ENCODE measurements around the gene CYB5R3.
A peak's percentile ranks its signal among the peaks of the same experiment; 100 is the strongest.
"Not testable (repeated sequence)": the region's sequence is repeated elsewhere in the genome, so short reads cannot be mapped to it uniquely, and the experiment has no call there.

CYB5R3 gene

GRCh38 chr22:42624551-42625106, 24.6 kb downstream of the CYB5R3 start:
- no peak for DNase-seq (ENCODE audit: low read depth, low spot score)

GRCh38 chr22:42623756-42624441, 25.3 kb downstream of the CYB5R3 start:
- DNase-seq (ENCODE audit: low read depth, low spot score): no peak

- no peak for DNase-seq (ENCODE audit: low read depth, low spot score)
Measured at GRCh38 chr22:42623301-42623751, 25.9 kb downstream of the CYB5R3 start.

DNA sequence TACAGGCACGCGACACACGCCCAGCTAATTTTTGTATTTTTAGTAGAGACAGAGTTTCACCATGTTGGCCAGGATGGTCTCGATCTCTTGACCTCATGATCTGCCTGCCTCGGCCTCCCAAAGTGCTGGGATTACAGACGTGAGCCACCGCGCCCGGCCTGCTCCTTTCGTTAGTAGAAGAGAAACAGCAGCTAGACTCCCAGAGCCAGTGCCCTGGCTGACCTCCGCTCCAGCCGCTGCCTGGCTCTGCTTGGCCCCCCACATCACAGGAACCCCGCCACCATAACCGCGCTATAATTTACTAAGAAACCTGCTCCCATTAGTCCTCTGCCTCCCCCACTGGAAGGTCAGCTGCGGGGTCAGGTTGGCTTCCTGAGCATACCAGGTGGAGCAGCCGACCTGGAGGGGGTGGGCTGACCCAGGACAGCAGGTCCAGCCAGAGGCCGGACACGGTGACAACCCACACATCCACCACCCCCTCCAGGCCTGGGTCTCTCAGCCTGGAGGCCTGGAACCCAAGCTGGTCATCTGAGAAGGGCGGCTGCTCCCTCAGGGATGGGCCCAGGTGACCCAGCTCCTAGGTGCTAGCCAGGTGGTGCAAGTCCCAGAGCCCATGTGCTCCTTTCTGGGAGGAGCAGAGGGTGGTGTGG, 27.0 kb downstream of the CYB5R3 start:
- no peak for DNase-seq (ENCODE audit: low read depth, low spot score)

- DNase-seq (ENCODE audit: low read depth, low spot score): peak; percentile 16
Measured at GRCh38 chr22:42621505-42622002, 27.6 kb downstream of the CYB5R3 start.

DNA sequence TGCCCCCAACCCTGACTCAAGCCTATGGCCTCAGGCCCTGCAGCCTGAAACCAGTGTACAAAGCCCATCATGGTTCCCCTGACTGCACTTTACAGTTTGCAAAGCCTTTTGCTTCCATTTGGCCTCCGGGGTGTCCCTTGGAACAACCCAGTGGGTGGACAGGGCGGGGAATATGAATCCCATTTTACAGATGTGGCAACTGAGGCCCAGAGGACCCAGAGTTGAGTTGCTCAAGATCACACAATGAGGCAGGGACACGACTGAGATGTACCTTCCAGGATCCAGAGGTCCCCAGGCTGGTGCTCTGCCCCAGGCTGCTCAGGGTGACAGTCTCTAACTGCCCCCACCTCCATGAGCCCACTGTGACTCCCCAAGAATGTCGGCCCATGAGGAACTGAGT, 29.1 kb downstream of the CYB5R3 start:
- DNase-seq (ENCODE audit: low read depth, low spot score): no peak

DNA sequence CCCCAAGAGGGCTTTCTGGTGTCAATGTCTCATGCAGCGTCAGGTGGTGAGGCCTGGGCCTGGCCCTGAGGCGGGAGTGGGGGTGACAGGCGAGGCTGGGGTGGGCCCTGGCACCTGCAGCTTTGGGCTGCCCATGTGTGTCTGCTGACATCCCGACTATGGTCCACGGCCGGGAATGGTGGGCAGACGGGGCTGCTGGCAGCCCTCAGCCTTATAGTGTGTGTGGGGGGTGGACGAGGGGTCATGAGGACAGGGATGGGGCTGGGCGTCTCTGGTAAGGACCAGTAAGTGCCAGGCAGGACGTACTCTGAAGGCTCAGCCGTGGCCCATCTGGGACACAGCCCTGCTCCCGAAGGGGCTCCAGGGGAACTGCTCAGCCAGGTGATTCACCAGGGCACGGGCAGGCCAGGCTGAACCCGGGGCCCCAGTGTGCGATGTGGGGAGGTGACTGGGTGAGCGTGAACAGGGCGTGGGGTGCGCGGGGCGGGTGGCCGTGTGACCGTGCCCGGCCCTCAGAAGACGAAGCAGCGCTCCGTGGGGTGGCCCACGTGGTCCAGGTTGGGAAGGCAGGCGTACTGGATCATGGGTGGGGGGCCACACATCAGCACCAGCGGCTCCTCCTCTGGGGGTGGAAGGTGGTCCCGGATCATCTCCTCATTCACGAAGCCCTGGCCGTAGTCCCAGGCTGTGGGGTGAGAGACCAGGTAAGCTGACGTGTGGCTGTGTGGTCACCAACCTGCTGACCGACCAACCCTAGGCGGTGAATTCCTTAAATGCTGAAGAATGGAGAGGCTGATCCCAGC, 29.7 kb downstream of the CYB5R3 start:
- no peak for DNase-seq (ENCODE audit: low read depth, low spot score)

- DNase-seq (ENCODE audit: low read depth, low spot score): no peak
Measured at GRCh38 chr22:42617155-42617983, 31.8 kb downstream of the CYB5R3 start.

- DNase-seq (ENCODE audit: low read depth, low spot score): not testable (repeated sequence)
Measured at GRCh38 chr22:42615860-42616175, 33.4 kb downstream of the CYB5R3 start.

DNA sequence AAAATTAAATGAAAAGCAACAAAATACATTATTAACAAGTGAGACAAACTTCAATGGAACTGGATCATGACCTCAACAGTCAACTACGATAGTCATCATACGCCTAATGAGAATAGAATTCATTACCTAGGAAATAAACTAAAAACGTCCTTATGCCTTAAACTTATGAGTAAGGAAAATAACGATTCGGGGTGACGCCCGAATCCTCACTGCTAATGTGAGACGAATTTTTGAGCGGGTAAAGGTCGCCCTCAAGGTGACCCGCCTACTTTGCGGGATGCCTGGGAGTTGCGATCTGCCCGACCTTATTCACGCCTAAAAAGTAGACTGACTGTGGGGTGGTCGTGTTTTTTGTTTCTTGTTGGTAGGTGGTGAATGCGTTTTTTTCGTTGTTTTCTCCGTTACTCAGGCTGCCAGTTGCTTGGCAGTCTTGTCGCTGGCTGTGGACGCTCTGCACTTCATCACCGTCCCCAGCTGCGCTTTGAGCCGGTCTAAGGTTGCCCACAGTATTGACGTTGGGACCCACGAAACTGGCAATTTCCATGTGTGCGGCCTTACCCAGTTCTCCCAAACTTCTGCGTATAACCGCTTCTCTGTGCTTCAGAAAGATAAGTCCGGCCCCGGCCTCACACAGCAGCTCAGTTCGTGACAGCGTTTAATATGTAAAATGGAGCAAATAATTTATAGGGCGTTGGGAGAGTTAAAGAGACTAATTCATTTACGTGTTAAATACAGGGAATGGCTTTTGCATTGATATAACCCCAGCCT, 33.9 kb downstream of the CYB5R3 start:
- DNase-seq (ENCODE audit: low read depth, low spot score): peak; percentile 82

DNA sequence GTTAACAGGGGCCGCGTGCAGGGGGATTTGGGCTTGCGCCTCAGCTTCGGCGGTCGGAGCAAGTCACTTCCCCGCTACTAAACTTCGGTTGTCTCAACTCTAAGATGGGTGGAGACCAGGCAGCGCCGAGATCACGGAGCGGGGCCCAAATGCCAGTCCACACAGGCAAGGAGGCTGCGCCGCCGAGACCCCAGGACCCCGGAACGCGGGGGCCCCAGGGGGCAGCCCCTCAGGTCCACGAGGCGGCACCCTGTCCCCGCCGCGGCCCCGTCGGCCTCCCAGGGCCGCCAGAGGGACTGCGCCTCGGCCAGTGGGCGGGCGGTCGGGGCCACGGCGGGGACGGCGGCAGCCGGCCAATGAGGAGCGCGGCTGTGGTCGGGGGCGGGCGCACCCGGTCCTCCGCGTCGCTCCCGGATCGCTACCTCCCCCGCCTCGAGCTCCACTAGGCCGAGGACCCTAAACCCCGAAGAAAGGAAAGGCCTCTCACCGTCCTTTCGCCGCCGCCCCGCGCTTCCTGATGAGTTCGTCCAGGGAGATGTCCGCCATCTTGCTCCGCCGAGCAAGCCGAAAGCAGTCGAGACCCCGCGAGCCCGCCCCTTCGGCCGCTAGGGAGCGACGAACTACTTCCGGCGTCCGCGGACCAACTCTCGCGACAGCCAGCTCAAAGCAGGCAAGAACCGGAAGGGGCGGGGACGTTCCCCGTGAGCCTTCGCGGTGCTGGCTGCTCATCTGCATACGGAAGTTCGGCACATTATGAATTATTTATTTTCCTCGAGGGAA, 34.7 kb downstream of the CYB5R3 start, which contains the start of gene POLDIP3:
Gene POLDIP3, minus strand, starts transcription at position 572 of the 780 bp plus-strand sequence. Its CDS starts 26 bp downstream, at position 546.
- DNase-seq (ENCODE audit: low read depth, low spot score): peak; percentile 98

- no peak for DNase-seq (ENCODE audit: low read depth, low spot score)
Measured at GRCh38 chr22:42613872-42614301, 35.3 kb downstream of the CYB5R3 start.

DNA sequence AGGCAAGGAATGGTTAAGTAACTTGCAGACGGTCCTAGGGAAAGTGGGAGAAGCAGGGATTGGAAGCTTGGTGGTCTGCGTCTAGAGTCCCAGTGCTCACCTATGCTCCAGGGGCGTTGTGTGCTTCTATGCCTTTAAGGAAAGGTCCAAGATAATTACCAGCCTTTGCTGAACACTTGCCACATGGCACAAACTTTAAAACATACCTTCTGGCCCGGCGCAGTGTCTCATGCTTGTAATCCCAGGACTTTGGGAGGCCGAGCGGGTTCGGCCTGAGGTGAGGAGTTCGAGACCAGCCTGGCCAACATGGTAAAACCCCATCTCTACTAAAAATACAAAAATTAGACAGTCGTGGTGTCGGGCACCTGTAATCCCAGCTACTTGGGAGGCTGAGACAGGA, 36.9 kb downstream of the CYB5R3 start:
- DNase-seq (ENCODE audit: low read depth, low spot score): no peak

DNA sequence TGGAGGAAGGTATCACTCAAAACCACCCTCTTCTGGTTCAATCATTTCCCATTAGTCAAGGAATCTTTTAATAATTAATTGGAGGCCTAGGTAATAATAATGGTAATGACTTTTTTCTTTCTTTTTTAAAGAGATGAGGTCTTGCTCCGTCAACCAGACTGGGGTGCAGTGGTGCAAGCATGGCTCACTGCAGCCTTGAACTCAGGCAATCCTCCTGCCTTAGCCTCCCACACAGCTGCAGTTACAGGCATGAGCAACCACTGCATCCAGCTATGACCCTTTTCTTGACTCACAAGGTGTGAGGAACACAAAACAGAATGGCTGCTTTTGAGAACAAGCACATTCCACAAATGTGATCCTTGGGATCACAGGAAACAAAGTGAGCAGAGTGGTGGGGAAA, 38.1 kb downstream of the CYB5R3 start:
- DNase-seq (ENCODE audit: low read depth, low spot score): no peak

GRCh38 chr22:42610186-42610585, 39.0 kb downstream of the CYB5R3 start:
- no peak for DNase-seq (ENCODE audit: low read depth, low spot score)

DNA sequence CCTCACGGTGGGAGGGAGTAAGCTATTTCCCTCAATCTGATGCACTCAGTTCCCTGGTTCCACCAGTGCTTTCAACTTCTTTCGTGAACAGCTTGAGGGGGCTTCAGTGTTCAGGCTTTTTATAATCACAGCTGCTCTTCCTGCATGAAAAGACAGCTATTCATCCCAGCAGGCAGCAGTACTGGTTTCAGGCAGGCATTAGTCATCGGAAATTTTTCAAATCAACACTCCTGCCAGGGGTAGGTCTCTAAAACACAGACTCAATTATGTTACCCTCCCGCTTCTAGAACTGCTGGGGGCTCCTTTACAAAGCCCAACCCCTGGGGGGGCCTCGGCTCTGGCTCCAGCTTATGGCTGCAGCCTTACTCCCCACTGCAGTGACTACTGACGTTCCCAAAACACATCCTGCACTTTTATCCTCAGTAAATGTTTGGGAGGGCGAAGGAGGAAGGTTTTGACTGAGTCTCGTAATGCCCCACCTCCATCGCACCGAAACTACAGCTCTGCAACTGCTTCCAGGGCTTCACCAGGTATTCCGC, 40.3 kb downstream of the CYB5R3 start:
- no peak for DNase-seq (ENCODE audit: low read depth, low spot score)

- DNase-seq (ENCODE audit: low read depth, low spot score): no peak
Measured at GRCh38 chr22:42608136-42608822, 40.9 kb downstream of the CYB5R3 start.

- not testable (repeated sequence) for DNase-seq (ENCODE audit: low read depth, low spot score)
Measured at GRCh38 chr22:42607641-42608040, 41.6 kb downstream of the CYB5R3 start.

DNA sequence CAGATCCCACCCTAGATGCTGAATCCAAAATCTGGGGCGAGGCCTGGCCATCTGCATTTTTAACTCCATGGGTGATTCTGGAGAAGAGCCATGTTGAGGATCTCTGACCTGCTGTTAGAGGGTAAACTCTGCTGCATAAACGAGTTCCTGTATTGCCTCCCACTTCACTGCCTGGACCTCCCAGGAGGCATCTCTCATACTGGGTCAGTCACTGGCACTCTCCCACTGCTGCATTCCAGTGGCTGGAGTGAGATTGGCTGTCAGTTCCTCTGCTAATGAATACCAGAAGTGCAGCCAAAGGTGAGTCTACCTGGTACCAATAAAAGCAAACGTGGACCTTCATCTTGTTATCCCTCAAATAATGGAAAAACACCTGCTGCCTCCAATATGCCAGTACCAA, 44.8 kb downstream of the CYB5R3 start:
- no peak for DNase-seq (ENCODE audit: low read depth, low spot score)

Data from activated CD4-positive, CD25-positive, alpha-beta regulatory T cell treated with anti-CD3 and anti-CD28 coated beads, Interleukin-2, amount 50 U/mL, for 16 hours (primary cell).